CD4-positive, alpha-beta T cell treated with Interferon alpha-2 for 1 hour (primary cell): ENCODE data around the gene PTPRJ.

Experiments
- DNase-seq, 2 donors: peaks; one replicate each; pipeline ENCODE4 v3.0.0-alpha.2; 2020 to 2022

The PTPRJ gene

DNA sequence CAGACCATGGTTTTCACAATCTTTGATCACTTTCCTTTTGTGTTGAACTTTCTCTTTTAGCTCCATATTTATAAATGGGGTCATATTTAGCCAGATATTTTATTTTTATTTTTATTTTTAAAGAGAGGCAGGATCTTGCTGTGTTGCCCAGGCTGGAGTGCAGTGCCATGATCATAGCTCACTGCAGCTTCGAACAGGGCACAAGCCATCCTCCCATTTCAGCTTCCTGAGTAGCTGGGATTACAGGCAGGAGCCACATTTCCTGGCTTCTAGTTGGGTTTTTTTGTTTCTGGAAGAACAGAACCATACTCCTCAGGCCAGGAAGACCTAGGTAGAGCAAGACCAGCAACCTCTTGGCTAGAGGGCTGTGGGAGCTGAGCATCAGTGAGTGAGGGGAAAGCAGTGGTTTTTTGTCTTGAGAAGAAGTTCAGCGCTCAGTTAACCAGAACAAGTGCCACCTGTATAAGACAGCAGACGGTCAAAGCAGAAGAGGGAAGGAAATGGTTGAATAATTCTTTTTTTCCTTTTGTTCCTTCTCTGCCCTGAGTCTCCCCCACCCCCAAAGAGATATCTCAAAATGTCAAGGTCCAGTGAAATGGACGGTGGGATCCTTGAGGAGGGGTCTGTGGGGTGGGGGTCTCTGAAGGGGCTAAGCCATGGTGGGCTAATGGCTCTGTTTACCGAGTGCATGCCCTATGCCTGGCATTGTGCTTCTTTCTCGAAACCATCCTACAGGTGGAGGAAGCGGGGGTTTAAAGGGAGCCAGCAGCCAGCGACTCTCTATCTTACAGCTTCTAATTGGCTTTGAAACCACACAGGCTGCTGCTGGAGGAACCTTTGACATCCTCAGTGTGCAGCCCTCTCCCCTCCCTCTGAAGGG lies 63.0 kb downstream of the PTPRJ start:
- DNase-seq = no peak

DNA sequence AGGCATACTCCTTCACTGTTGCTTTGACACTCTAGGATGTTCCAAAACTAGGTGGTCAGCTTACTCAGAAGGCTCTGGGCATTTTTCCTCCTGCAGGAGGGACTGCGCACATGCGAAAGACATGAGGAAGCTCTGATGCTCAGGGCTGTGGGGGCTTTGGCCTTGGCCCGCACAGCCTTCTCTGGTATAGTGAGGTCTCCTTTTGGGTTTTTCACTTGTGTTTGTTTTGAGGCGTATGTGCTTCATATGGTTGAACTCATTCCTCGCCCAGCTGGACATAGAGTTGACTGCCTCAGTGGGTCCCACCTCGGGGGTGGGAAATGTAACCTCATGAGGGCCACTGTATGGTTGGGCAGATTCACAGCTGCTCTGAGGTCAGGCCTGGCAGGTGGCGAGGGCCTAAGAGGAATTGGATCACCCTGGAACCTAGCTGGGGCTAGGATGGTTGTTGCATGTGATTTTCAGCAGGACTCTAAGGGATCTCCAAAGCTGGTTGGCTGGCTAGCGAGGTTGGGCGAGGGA lies 63.7 kb downstream of the PTPRJ start:
- no peak for DNase-seq

DNA sequence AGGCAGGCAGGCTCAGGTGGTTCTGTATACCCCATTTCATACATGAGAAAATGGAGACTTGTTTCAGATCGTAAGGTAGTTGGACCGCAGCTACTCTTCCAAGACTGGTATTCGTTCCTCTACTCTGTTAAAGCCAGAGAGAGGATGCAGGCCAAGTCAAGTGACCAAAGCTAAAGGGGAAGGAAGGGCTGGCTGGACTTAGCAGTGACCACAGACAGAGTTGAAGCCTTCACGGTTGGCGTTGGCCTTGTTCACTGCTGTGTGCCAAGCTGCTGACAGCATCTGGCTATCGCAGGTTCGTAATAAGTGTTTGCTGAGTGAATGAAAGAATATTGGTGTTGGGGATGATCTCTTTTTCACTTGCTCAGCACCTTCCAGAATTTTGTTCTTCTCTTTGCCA lies 64.2 kb downstream of the PTPRJ start:
- no peak for DNase-seq

DNA sequence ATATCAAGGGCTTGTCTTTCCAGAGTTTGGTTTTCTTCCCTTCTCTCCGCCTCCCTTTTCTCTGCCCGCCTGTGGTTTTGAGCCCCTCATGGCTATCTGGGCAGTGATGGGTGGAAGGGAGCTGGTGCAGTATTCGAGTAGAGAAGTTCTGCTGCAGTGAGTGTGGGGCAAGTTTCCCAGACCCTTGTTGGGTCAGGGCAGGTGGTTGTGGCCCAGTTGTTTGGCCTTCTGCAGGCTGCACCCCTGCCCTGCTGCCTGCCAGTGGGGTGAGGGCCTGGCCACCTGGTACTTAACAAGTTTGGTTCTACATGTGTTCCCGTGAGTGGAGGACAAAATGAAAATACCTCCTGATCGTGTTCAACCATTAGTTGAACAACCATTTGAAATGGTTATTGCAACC lies 65.2 kb downstream of the PTPRJ start:
- no peak for DNase-seq

DNA sequence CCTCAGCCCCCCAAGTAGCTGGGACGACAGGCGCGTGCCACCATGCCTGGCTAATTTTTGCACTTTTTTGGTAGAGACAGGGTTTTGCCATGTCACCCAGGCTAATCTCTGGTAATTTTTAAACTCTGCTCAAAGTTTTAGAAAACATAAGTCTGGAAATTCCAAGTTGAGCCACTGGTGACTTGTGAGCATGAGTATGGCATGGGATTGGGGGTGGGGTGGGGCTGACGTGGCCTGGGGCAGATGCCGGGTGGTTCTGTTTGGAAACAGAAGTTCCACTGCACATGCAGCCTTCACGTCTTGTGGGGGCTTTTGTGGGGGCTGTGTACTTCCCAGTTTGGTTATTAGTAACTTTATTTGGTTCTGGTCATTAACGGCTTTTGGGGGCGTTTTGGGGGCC lies 67.3 kb downstream of the PTPRJ start:
- DNase-seq = no peak

DNA sequence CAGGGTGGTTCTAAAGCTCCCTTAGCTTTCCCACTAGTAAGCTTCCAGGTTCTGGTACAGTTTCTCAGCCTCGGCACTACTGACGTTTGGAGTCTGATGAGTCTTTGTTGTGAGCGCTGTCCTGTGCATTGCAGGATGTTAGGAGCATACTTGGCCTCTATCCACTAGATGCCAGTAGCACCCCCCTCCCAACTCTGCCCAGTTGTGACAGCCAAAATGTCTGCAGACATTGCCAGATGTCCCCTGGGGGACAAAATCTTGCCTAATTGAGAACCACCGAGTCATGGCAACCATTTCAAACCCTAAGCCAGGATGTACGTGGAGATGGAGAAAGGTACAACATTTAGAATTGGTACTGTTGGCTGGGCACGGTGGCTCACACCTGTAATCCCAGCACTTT lies 68.7 kb downstream of the PTPRJ start:
- no peak for DNase-seq

DNA sequence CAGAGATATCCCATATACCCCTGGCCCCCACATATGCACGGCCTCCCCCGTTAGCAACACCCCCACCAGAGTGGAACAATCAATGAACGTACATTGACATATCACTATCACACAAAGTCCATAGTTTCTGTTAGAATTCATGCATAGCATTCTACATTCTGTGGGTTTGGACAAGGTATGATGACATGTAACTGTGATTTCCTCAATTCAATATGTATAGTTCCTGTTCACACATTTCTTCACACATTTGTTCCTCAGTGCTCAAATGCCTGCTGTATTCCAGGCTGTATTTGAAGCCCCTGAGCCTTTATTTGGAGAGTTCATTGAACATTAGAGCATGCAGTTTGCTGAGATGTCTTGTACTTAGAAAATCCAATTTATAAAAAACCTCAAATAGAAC lies 69.9 kb downstream of the PTPRJ start:
- DNase-seq = no peak

DNA sequence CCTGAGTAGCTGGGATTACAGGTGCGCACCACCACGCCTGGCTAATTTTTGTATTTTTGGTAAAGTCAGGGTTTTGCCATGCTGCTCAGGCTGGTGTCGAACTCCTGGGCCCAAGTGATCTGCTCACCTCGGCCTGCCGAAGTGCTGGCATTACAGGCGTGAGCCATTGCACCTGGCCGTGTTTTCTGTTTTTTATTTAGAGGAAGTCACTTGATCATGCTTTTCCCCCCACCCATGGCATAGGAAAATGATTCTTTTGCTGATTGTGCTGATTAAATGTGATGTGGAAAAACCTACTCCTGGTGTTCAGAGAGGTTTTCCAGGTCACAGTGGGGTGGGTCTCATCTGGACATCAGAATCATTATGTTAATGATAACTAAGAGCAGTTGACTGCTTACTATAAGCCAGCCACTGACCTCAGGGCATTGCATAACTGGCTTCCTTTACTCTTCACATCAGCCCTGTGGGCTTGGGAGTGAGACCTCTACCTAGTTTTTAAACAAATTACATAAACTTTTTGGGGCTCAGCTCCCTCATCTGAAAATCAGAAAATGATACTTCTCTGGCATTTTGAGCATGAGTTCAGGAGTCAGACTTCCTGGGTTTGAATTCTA lies 71.0 kb downstream of the PTPRJ start:
- no peak for DNase-seq

DNA sequence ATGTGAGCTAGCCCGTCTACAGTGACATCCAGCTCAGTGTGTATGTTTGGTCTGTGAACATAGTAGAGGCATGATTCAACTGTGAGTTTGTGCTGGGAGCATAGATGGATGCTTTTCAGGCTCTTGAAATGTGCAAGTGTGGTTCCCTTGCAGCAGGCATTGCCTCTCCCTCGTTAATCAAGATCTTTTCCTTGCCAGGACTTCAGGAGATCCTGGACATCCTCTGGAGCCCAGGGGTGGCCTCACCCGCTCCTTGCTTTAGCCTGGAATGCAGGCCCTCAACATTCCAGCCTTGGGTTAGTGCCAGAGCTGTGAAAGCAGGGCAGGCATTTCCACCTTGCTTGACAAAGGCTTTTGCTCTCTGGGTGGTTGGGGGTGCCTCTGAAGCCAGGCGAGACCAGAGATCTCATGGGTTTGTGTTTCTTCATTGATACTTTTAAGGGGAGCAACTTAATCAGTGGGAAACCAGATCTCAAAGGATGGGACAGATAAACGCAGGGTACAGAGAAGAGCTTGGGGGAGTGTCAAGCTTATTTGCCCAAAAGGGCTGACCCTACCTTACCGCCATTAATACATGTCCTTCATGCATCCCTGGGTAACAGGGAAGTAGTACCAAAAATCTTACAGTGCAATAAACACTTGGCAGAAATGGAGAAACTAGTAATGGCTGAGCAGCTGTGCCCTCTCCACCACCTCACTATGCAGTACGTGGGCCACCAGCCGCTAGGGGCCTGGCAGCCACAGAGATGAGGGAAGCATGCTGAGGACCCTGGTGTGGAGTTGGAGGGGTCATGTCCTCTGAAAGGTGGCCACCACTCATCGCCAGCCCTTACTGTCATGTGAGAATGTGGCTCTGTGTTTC lies 72.1 kb downstream of the PTPRJ start:
- DNase-seq = no peak

DNA sequence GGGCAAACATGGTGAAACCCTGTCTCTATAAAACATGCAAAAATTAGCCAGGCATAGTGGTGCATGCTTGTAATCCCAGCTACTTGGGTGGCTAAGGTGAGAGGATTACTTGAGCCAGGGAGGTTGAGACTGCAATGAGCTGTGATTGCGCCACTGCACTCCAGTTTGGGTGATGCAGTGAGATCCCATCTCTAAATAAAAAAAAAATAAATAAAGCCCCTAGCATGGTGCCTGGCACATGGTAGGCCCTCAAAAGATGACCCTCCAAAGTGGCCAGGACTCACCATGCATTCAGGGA lies 74.6 kb downstream of the PTPRJ start:
- DNase-seq = no peak

DNA sequence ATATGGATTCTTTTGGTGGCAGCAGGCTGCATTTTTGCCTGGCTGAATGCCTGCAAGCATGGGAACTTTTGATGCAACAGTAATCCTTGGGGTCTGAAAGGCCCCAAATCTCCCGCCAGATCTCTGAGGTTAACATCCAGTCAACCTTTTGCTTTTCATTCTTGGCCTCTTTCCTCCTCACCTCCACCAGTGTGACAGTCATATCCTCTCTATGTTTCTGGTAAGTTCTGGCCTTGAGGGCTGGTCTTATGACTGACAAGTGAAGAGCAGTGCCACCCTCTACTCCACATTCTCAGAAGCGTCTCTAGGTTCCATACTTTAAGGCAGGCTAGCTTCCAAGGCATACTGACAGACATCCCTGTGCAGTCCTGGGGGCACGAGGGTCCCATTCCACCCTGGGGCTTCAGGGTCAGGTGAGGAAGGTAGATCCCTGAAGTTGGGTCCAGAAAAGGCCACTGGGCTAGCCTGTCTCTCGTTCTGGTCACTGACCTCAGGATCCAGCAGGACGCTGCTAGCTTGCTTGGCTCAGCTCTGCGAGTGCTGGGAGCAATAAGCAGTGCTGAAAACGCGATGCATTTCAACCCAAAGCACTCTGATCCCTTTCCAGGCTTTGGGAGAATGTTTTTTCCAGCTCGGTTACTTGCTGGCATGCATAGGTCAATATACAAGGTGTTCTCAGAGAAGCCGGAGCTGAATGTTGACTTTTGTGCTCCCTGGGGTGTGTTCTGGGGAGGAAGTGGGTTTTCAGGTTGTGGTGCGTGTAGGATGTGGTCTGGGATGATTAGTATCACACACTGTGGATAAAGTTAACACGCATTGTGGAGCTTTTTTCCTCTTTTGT lies 75.2 kb downstream of the PTPRJ start:
- peak; percentile 52 to 66 for DNase-seq

DNA sequence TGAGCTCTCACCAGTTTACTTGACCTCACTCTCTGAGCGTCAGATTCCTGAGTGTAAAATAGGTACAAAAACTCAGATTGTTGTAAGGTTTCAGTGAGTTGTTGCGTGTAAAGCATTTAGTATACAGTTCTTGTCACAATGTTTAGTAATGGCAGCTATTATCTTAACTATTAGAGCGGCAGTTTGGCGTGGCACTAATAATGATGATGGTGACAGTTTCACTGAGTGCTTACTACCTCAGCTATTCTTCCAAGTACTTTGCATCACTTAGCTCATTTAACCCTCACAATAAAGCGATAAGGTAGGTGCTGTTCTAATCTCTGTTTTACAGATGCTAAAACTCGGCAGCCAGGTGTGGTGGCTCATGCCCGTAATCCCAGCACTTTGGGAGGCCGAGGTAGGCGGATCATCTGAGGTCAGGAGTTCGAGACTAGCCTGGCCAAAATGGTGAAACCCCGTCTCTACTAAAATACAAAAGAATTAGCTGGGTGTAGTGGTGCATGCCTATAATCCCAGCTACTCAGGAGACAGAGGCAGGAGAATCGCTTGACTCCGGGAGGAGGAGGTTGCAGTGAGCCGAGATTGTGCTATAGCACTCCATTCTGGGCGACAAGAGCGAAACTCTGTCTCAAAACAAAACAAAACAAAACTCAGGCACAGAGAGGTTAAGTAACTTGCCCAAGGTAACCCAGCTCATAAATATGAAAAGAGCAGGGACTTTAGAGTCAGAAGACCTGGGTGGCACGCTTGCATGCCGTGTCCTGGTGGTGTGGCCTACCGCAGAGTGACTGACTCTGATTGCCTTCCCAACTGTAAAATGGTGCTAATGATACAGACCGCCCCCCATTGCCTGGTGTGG lies 76.2 kb downstream of the PTPRJ start:
- DNase-seq = no peak

DNA sequence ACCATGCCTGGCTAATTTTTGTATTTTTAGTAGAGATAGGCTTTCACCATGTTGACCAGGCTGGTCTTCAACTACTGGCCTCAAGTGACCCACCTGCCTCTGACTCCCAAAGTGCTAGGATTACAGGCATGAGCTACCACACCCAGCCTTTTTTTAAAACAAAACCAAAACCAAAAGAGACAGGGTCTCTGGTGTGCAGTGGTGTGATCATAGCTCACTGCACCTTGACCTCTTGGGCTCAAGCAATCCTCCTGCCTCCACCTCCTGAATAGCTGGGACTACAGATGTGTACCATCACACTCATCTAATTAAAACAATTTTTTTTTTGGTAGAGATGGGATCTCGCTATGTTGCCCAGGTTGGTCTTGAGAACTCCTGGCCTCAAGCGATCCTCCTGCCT lies 77.7 kb downstream of the PTPRJ start:
- DNase-seq = no peak

DNA sequence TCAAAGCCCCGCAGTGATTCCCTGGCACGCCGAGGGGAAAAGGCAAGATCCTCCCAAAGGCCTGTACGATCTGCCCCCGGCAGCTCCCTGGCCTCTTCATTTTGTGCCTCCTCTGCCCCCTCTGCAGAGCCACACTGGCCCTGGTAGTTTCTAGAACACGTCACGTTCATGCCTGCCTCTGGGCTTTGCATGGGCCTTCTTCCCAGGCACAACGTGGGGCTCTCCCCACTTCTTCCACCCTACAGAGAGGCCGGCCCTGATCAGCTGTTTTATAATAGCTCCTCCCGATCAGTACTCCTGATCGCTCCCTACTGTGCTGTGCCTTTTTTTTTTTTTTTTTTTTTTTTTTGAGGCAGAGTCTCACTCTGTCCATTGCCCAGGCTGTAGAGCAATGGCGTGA lies 78.4 kb downstream of the PTPRJ start:
- DNase-seq = no peak

DNA sequence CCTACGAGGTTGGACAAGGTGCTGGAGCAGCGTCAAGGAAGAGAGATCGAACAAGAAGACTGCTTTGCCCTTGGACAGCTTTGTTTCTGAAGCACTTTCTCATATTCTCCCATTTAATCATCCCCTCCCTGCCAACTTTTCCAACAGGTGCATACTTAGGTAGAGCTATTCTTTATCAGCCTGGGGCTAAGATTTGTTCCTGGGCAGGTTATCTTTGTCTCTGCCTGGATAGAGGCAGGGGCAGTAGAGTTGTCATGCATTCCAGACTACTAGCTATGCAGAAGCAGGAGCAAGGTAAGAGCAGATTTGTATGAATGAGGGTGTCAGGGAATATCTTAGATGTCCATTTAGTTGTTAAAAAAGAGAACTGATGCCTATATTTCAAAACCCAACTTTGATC lies 82.3 kb downstream of the PTPRJ start:
- DNase-seq = no peak

DNA sequence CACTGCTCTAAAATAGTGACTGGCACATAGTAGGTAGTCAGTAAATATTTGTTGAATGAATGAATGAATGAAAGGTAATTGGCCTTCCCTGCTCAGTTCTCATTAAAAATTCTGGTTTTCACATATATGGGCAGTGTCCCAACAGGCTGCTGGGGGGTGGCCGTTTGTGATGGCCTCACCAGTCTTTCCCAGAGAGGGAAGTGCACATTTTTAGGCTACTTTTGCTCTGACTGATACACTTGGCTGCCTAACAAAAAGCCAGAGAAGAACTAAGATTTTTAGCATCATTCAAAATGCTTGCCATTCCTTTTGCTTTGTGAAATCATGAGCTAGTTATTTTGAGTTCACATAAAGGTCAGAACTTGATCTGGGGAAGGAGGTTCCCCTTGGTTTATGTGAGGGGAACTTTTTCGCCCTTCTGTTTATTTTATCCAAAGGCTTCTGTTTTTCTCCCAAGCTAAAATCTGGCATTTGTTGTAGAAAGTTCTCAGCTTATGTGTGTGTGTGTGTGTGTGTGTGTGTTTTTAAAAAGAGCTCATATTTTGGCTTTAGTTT lies 83.1 kb downstream of the PTPRJ start:
- DNase-seq = no peak

DNA sequence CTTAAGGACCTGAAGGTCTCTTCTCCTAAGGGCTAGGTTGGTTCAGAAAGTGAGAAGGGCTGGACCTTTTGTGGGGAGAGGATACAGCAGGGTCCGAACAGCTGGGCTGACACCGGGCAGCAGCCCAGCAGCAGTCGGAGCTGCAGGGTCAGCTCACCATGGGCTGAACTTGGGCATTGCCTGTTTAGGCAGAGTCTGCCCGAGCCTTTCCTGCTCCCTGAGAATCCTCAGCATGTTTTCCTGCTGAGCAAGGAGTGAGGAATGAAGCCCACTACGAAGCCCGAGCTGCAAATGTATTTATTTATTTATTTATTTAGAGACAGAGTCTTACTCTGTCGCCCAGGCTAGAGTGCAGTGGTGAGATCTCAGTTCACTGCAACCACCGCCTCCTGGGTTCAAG lies 83.9 kb downstream of the PTPRJ start:
- DNase-seq = no peak

DNA sequence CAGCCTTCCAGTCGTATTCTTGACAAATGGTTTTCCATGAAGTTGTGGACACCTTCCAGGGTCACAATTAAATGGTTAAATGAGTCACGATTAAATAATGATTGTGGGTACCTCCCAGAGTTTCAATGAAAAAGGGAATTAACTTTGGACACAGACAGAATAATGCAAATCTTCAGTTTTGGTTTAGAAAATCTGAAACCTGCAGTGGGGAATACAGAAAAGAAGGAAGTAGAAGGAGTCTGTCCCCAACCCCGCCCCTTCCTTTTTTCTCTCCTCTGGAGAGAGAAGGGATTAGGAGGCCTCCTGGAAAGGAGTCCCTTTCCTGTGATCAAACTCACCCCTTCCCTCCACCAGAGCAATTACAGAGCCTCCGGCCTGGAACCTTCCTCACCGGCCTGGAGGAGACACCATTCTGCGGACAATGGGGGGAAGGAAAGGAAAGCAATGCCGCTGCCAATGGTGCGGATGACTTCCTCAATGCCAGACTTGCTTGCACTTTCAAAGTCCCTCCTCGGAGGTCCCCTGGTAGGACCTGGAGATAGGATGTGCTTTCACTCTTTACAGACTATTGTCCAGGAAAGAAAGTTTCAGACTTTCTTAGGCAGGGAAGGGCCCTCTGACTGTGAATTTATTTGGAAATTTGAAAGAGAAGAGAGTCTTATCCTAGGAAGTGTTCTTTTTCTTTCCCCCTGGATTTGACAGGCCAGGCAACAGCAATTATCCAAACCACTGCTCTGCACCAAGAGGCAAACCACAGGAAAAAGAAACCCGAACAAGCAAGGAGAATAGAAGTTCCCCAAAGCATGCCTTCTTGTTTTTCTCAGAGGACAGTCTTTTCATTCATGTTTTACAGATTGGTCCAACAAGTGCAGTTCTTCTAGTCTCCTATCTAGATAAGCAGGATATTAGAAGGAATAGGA lies 86.8 kb downstream of the PTPRJ start:
- DNase-seq = no peak

DNA sequence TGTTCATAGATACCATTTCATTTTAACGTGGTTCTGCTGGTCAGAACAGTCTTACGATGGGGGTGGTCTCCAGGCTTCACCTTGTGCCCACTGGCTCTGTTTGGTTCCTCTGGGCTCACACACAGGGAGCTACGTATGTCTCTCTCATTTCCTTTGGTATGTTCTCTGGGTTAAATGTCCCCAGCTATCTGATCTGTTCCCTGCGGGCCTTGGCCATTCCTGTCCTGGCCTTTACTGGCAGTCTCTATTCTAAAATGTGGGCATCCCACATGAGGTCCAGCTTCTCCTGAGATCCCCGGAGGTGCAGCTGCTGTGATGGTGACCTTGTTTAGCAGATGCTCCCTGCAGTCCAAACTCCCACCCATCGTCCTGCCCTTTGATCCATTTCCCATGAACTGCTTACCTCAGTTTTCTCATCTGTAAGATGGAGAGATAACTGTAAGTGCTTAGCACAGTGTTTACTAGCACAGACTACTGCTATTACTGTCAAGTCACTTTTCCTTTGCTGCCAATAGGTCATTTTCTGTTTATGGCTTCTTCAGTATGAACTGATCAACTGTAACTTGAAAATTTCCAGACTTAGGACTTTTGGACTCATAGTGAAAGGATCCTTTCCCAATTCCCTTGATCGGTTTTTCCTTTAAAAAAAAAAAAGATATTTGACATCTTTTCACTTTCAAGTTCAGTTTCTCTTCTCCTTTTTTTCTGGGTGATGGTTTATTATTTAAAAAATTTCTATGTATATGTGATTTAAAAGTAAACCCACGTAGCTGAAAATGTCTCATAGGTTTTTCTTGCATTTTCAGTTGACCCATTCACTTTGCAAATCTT lies 92.9 kb downstream of the PTPRJ start:
- no peak for DNase-seq
